GM21737 (cell line): ENCODE results near the gene KDM4C.
A peak's percentile ranks its signal among the peaks of the same experiment; 100 is the strongest.
"Not testable (repeated sequence)": the region's sequence is repeated elsewhere in the genome, so short reads cannot be mapped to it uniquely, and the experiment has no call there.

Experiments
- ATAC-seq: cut with Tn5 transposase; IDR thresholded peaks from one replicate; pipeline ENCODE4 v1.9.1; 2021; ENCODE audit warnings: mild to moderate bottlenecking, moderate library complexity; ENCODE audit not compliant: unreplicated experiment

Gene KDM4C

GRCh38 chr9:6926436-6926835 lies 168.7 kb downstream of the KDM4C start:
- no peak for ATAC-seq

DNA sequence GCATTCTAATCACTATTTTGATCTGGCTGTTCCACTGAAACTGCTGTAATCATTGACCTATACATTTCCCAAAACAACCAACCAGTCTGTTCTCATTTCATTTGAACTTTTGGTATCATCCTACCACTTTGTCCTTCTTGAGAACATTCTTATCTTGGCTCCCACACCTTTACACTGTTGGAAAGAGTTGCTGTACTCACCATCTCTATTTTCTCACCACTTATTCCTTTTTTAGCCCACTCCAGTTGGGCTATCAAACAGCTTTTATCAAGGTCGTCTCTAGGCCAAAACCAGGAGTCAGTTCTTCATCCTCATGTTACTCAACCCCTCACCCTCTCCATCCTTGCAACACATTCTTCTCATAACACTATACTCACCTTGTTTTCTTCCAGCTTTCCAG lies 170.1 kb downstream of the KDM4C start:
- no peak for ATAC-seq

DNA sequence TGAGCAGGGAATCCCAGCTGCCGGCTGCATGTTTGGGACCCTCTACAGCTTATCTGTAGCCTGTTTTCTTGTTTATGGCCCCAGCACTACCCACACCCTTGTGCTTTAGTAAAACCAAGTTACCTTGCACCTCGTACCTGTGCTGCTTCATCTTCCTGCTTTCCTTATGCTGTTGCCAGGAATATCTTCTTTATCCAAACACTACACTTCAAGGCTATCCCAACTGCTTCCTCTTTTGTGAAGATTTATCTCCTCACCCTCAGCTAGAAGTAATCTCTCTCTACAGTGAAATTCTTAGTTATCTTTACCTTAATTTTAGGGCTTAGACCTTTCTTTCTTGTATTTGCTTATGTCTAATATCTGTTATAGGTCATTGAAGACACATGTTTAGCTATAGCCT lies 171.1 kb downstream of the KDM4C start:
- ATAC-seq = no peak

GRCh38 chr9:6929441-6930215 lies 171.9 kb downstream of the KDM4C start:
- ATAC-seq = no peak

DNA sequence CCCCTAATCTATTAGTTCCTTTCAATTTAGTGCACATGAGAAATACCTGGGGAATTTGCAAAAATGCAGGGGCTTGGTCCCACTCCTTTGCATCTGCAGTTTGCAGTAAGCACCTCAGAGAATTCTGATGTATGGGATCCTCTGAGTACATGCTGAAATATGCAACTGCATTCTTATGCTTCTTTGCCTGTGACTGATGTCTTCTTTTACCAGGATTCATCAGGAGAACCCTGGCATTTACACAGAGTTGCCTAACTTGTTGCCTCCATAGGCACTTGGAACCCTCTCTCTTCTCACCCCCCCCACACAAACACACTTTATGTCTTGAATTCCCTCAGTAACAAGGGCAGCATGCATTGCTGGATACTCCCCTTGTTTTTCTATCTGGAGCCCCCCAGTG lies 173.1 kb downstream of the KDM4C start:
- no peak for ATAC-seq

- no peak for ATAC-seq
Observed at GRCh38 chr9:6931913-6932312, 174.1 kb downstream of the KDM4C start.

GRCh38 chr9:6936103-6936502 lies 178.3 kb downstream of the KDM4C start:
- no peak for ATAC-seq

DNA sequence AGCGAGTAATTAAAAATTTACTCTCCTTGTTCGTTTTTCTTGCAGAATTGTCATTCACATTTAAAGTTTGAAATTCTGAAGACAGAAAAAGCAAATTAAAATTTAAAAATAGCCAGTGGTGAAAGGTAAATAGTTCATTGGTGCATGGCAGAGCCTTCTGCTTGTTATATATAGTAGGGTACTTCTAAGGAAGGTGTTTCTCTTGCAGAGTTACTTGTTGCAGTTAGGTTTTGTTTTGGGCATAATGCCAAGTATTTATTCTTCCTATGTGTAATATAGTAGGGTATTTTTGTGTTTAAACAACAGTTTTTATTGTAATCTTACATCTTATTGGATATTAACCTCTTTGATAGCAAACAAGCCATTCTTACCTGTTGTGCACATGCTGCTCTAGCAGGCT lies 179.4 kb downstream of the KDM4C start:
- ATAC-seq = no peak

DNA sequence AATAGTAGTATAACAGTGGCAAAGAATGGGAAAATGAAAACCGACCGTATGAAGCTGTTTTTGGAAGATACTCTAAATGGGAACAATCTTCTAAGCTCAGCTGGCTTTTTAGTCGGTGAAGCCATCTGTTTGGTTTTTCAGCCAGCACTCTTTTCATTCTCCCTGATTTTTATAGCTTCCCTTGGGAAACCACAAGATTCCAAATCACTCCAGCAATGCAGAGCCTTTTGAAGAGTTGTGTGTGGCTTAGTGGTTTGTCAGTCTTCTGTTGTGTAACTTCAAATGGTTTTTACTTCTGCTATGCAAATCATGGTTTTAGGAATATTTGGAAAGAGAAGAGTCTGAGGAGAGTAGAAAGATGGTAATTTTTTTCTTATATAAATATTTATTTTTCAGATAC lies 180.7 kb downstream of the KDM4C start:
- no peak for ATAC-seq

GRCh38 chr9:6938873-6939272 lies 181.1 kb downstream of the KDM4C start:
- ATAC-seq = no peak

DNA sequence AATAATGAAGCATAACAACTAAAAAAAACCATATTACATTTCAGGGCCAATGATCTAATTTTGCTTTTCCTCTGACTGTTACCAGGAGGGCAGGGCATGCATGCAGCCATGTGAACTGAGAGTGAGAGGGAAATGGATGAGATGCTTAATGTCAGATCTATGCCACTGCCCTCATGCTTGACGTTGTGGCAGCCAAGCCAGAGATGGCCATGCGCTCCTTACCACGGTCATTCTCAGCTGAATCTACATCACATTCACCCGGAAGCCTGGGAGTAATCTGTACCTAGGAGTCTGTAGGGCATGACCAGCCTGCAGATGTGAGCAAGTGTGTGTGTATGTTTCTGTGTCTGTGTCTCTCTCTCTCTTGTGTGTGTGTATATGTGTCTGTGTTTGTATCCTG lies 183.7 kb downstream of the KDM4C start:
- no peak for ATAC-seq

- ATAC-seq = no peak
Observed at GRCh38 chr9:6942406-6942805, 184.6 kb downstream of the KDM4C start.

GRCh38 chr9:6943293-6943692 lies 185.5 kb downstream of the KDM4C start:
- ATAC-seq = no peak

GRCh38 chr9:6944093-6944551 lies 186.3 kb downstream of the KDM4C start:
- ATAC-seq = no peak

DNA sequence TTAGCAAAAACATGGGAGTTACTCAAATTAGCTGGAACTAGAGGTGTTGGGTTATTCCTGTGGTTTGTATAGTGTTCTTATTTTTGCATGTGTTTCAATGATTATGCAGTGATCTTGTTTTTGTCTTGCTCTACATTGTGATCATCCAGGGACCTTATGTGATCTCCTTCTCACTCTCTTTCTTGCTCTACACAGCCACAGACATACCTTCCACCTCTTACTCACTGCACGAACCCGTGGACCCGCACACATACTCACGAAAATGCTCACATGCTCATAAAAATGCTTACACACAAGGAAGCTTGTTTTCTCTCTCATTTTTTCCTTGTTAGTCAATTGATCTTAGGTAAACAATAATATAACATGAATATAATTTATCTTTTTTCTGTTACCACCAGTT lies 187.1 kb downstream of the KDM4C start:
- no peak for ATAC-seq

GRCh38 chr9:6945816-6946215 lies 188.0 kb downstream of the KDM4C start:
- ATAC-seq = no peak

- ATAC-seq = no peak
Observed at GRCh38 chr9:6946583-6947166, 188.9 kb downstream of the KDM4C start.

GRCh38 chr9:6948921-6949320 lies 191.1 kb downstream of the KDM4C start:
- ATAC-seq = not testable (repeated sequence)

GRCh38 chr9:6955251-6955921 lies 197.6 kb downstream of the KDM4C start:
- ATAC-seq = peak; percentile 77

DNA sequence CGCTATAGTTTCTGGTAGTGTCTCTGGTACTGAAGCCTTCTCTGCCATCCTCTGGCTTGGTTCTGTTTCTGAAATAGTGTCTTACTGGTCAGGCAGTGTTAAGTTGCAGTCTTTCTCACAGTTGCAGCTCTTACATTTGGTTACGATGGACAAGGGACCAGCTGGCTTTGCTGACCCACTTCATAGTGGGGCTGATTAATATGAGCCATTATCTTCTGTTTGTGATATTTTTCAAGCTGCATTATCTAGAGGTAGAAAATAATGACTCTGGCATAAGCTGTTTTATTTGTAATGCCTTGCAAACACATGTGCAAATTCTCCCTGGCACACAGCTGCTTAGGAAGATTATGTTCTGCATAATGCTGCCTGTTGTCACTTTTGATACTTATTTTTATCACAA lies 199.1 kb downstream of the KDM4C start:
- no peak for ATAC-seq

DNA sequence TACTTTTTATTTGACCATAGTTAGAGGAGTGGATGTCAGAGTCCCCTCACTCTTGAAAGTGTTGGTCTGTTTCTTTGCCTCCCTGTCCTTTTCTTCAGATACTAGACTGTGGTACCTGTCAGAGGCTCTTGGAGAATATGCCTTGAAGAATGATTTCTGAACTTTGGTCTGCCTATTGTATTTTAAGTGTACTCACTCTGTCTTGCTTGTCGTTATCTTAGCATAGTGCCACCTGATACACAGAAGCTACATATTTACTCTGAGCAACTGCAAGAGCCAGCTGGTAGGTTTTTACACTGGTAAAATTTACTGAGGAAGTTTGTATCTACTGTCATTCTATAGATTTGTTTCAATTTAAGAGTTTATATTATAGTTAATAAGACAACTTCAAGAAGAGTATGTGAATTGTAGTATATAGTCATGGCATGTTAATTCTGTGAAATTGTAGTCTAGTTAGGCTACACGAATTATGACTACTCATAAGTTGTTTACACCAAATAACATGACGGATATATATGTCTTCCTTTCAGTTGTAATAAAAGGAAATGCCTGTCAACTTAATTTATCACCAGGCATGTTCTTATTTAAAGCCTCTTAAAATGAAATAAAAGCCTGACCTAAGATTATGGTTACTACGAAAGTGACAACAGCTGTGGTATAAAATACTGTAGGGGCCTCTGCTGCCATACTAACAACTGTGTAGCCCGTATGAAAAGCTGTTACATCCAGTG lies 201.7 kb downstream of the KDM4C start:
- ATAC-seq = no peak
